ENCODE results near the gene RAET1E. TPM values are rescaled to one million over a fixed set of nuclear protein-coding genes. Genes with fewer than 3 reads are reported as not detected.

The RAET1E gene
- total and polyA plus RNA-seq, 12 donors = 0.15 to 1.4 (median 0.41) TPM; not detected in 3

GRCh38 chr6:149935246-149935645 lies 37.3 kb upstream of the RAET1E start:
- intact Hi-C loops (cut with DNase I) = loop anchor here in 6 of 10 donors (2.0 to 10.0 kb wide), 3 partner anchors 72 to 400 kb away; no protein-coding TSS in a partner anchor
- Histone ChIP-seq H3K36me3 (no peaks in the 10 kb centered on the region), H3K27me3 (peaks cover 16 to 99% (median 96%) of the 10 kb centered on the region in 7 donors), H3K9me3 (no peaks in the 10 kb centered on the region), H3K4me3 (no peak overlapping the region), H3K4me1 (peaks cover 5 to 14% (median 11%) of the 10 kb centered on the region in 9 donors), H3K27ac (no peak overlapping the region)
- no peak for ATAC-seq
- WGBS, 2 donors = 57% methylated on average over 4 of the region's 4 CpGs
- TF ChIP-seq CTCF (IDR thresholded peaks at IDR 0.05) = no peak
- DNase-seq = no peak

GRCh38 chr6:149934249-149935156 lies 36.6 kb upstream of the RAET1E start:
- DNase-seq = peak in 1 of 2 donors; percentile 55
- ATAC-seq = peak in 7 of 8 donors; percentile 59 to 73 (median 68)
- Histone ChIP-seq H3K9me3 (no peaks in the 10 kb centered on the region), H3K4me1 (peaks cover 5 to 14% (median 11%) of the 10 kb centered on the region in 9 donors), H3K36me3 (no peaks in the 10 kb centered on the region), H3K27me3 (peaks cover 16 to 99% (median 96%) of the 10 kb centered on the region in 7 donors), H3K4me3 (no peak overlapping the region), H3K27ac (no peak overlapping the region)
- intact Hi-C loops (cut with DNase I) = loop anchor here (1.0 to 10.0 kb wide), 6 partner anchors 73 to 400 kb away; no protein-coding TSS in a partner anchor
- TF ChIP-seq CTCF (IDR thresholded peaks at IDR 0.05) = peak; percentile 68 to 87 (median 83)
- 35 to 38% methylated on average over 11 of the region's 11 CpGs for WGBS, 2 donors

GRCh38 chr6:149933461-149933860 lies 35.5 kb upstream of the RAET1E start:
- intact Hi-C loops (cut with DNase I) = loop anchor here in 2 of 10 donors (5.0 to 10.0 kb wide), 2 partner anchors 96 to 401 kb away; no protein-coding TSS in a partner anchor
- WGBS, 2 donors = 28 to 38% methylated on average over 3 of the region's 3 CpGs

More at GRCh38 chr6:149933461-149933860, 35.5 kb upstream of the RAET1E start:
- H3K4me1 ChIP-seq = peaks cover 3 to 5% (median 4%) of the 10 kb centered on the region in 9 donors
- H3K27ac ChIP-seq = no peak overlapping the region
- DNase-seq = no peak
- H3K9me3 ChIP-seq = no peaks in the 10 kb centered on the region
- peaks cover 7 to 99% (median 94%) of the 10 kb centered on the region in 7 donors for H3K27me3 ChIP-seq
- TF ChIP-seq CTCF (IDR thresholded peaks at IDR 0.05) = no peak
- H3K36me3 ChIP-seq = no peaks in the 10 kb centered on the region
- H3K4me3 ChIP-seq = no peak overlapping the region
- ATAC-seq = no peak

All from heart right ventricle (tissue), 16 donors.